Osteoblast (primary cell): Measurements from ENCODE around the gene POLRMT. TPM values are rescaled to one million over a fixed set of nuclear protein-coding genes. Genes with fewer than 3 reads are reported as not detected.
"Not testable (repeated sequence)": the region's sequence is repeated elsewhere in the genome, so short reads cannot be mapped to it uniquely, and the experiment has no call there.

ENCODE experiments used
- DNase-seq: peaks from one replicate; pipeline ENCODE4 v3.0.0; 2011; ENCODE audit warnings: low spot score, mixed read lengths; ENCODE audit not compliant: insufficient read length; ENCODE audit errors: missing footprints
- H2AFZ ChIP-seq: 2 replicates; pipeline ENCODE4 v1.6.0; 2011; ENCODE audit warnings: mild to moderate bottlenecking, low read length
- H3K27ac ChIP-seq: 2 replicates; pipeline ENCODE4 v1.5.1; 2011; ENCODE audit warnings: mild to moderate bottlenecking, low read depth, low read length, moderate library complexity
- H3K27me3 ChIP-seq: 2 replicates; pipeline ENCODE4 v1.6.0; 2012; ENCODE audit warnings: mild to moderate bottlenecking, control low read depth, inconsistent platforms, low read length, moderate library complexity; ENCODE audit not compliant: insufficient read depth
- H3K36me3 ChIP-seq: 2 replicates; pipeline ENCODE4 v1.5.1; 2011; ENCODE audit warnings: mild to moderate bottlenecking, low read length, control low read depth, moderate library complexity; ENCODE audit not compliant: insufficient read depth
- H3K4me1 ChIP-seq: 2 replicates; pipeline ENCODE4 v1.5.1; 2011; ENCODE audit warnings: mild to moderate bottlenecking, low read length, control low read depth, moderate library complexity; ENCODE audit not compliant: insufficient read depth
- H3K4me2 ChIP-seq: 2 replicates; pipeline ENCODE4 v1.6.0; 2011; ENCODE audit warnings: mild to moderate bottlenecking, low read length; ENCODE audit not compliant: insufficient read depth
- H3K4me3 ChIP-seq: fragments of 200-600 bp; sonication (generic); 3 replicates; pipeline ENCODE4 v1.5.1; 2012; ENCODE audit warnings: mild to moderate bottlenecking, low read length, inconsistent platforms; ENCODE audit not compliant: insufficient read depth
- H3K79me2 ChIP-seq: 2 replicates; pipeline ENCODE4 v1.6.0; 2012; ENCODE audit warnings: mild to moderate bottlenecking, low read length, control low read depth, inconsistent platforms; ENCODE audit not compliant: insufficient read depth
- H3K9me3 ChIP-seq: 2 replicates; pipeline ENCODE4 v1.5.1; 2011; ENCODE audit warnings: low read depth, low read length, control low read depth
- H4K20me1 ChIP-seq: 2 replicates; pipeline ENCODE4 v1.6.0; 2012; ENCODE audit warnings: mild to moderate bottlenecking, low read length, control low read depth; ENCODE audit not compliant: insufficient read depth
- total RNA-seq: library from RNA; depleted of rRNA; stranded (reverse); fragments of >200 nt; gene quantifications from 2 replicates; pipeline ENCODE4 v1.2.3, GENCODE V29; 2012
- TF ChIP-seq, protein P1 (sequence below): IDR thresholded peaks from 2 replicates; pipeline ENCODE4 v1.5.1; 2011; ENCODE audit warnings: mild to moderate bottlenecking, low read depth, low read length, moderate library complexity; ENCODE audit errors: extremely low read depth

The POLRMT gene
- total RNA-seq, 1 donor = 16.6 TPM

GRCh38 chr19:633786-634639 lies 676 bp upstream of the POLRMT start:
- Histone ChIP-seq H3K9me3 (no peaks in the 10 kb centered on the region), H2AFZ (peak overlapping the region; percentile 96), H3K4me1 (peaks cover 16% of the 10 kb centered on the region), H3K36me3 (no peaks in the 10 kb centered on the region), H3K27ac (peak overlapping the region; percentile 89), H3K27me3 (no peaks in the 10 kb centered on the region), H4K20me1 (peaks cover 8% of the 10 kb centered on the region), H3K4me2 (peak overlapping the region; percentile 99), H3K4me3 (peak overlapping the region; percentile 79), H3K79me2 (peaks cover 22% of the 10 kb centered on the region)
- TF ChIP-seq, protein P1, sequence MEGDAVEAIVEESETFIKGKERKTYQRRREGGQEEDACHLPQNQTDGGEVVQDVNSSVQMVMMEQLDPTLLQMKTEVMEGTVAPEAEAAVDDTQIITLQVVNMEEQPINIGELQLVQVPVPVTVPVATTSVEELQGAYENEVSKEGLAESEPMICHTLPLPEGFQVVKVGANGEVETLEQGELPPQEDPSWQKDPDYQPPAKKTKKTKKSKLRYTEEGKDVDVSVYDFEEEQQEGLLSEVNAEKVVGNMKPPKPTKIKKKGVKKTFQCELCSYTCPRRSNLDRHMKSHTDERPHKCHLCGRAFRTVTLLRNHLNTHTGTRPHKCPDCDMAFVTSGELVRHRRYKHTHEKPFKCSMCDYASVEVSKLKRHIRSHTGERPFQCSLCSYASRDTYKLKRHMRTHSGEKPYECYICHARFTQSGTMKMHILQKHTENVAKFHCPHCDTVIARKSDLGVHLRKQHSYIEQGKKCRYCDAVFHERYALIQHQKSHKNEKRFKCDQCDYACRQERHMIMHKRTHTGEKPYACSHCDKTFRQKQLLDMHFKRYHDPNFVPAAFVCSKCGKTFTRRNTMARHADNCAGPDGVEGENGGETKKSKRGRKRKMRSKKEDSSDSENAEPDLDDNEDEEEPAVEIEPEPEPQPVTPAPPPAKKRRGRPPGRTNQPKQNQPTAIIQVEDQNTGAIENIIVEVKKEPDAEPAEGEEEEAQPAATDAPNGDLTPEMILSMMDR = no peak
- peak; percentile 91 for DNase-seq

DNA sequence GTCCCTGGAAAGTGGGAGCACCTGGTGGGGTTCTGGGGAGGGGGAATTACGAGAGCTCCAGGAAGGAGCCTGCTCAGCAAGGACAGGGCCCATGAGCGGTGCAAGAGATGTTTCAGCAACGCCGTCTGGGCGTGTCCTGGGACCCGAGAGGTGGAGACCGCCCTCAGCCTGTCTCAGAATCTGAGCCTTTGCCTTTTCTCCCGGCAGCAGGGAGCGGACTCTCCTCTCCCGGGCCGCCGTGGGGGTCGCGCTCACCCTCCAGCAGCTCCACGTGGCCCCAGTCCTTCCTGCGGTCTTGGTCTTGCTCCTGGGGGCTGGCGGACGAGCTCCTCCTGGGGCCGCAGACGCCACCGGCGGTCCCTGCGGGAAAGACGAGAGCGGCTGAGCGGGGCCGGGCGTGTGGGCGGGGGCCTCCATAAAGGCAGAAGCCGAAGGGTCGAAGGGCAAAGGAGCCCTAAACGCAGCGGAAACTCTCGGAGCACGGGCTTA lies 714 bp downstream of the POLRMT start:
- no peaks in the 10 kb centered on the region for H3K9me3 ChIP-seq
- no peaks in the 10 kb centered on the region for H3K27me3 ChIP-seq
- peaks cover 16% of the 10 kb centered on the region for H3K4me1 ChIP-seq
- peaks cover 7% of the 10 kb centered on the region for H3K36me3 ChIP-seq
- TF ChIP-seq, protein P1 = no peak
- H2AFZ ChIP-seq = peak overlapping the region; percentile 63
- H3K4me2 ChIP-seq = peak overlapping the region; percentile 99
- H3K27ac ChIP-seq = peak overlapping the region; percentile 55
- no peak for DNase-seq
- peaks cover 10% of the 10 kb centered on the region for H4K20me1 ChIP-seq
- H3K4me3 ChIP-seq = peak overlapping the region; percentile 79
- peaks cover 22% of the 10 kb centered on the region for H3K79me2 ChIP-seq

DNA sequence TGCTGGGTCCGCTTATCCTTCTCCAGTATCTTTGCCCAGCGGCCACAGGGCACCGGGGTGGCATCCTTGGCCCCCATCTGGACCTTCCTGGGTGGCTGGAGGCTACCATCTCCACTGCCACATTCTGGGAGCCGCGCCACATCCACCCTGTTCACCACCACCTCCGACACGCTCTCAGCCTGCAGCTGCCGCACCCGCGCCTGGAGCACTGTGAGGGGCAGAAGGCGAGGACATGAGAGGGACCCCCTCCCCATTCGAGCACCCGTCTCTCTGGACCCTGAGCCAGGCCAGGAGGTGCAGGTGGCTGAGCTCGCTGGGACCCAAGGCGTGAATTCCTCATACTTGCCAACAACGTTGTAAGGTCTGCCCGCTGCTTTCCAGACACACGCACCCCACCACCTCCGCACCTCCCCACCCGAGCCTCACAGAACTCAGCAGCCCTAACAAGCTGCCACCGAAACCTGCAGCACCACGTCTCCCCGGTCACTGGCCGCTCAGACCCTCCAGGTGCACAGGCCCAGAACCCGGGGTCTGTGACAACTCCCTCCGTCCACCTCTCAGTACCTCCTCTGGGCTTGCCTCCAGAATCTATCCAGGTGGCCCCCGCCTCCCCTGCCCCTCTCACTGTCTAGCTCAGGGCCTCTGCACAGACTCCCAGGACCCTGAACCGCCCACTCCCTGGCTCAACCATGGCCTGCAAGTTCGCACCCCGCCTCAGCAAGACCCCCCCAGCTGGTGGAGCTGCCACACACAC lies 3.2 kb downstream of the POLRMT start:
- Histone ChIP-seq H3K27me3 (no peaks in the 10 kb centered on the region), H3K4me2 (no peak overlapping the region), H3K79me2 (peaks cover 22% of the 10 kb centered on the region), H3K27ac (no peak overlapping the region), H3K9me3 (no peaks in the 10 kb centered on the region), H3K4me3 (no peak overlapping the region), H3K36me3 (peaks cover 10% of the 10 kb centered on the region), H3K4me1 (peaks cover 16% of the 10 kb centered on the region), H4K20me1 (peaks cover 12% of the 10 kb centered on the region), H2AFZ (no peak overlapping the region)
- TF ChIP-seq, protein P1 = no peak
- no peak for DNase-seq

- not testable (repeated sequence) for H3K27me3 ChIP-seq, H3K9me3 ChIP-seq, DNase-seq, H2AFZ ChIP-seq, H3K4me3 ChIP-seq, H3K27ac ChIP-seq, H3K4me2 ChIP-seq
- H4K20me1 ChIP-seq = peaks cover 17% of the 10 kb centered on the region
- peaks cover 22% of the 10 kb centered on the region for H3K79me2 ChIP-seq
- H3K36me3 ChIP-seq = peaks cover 13% of the 10 kb centered on the region
- H3K4me1 ChIP-seq = peaks cover 16% of the 10 kb centered on the region
Measured at GRCh38 chr19:629515-629914, 3.8 kb downstream of the POLRMT start.
